NCI-H526 (cell line): ENCODE measurements around the gene PCDH9.

Experiments used
- DNase-seq, 2 experiments: peaks; one replicate each; lab custom pipeline; 2025; lab: John Stamatoyannopoulos, UW

PCDH9 gene

GRCh38 chr13:67229481-67230403, at the start of gene PCDH9:
Gene PCDH9 (minus strand): TSS chr13:67230336. CDS start chr13:67228440, 1,896 bp downstream.
- no peak for DNase-seq

- no peak for DNase-seq
Observed at GRCh38 chr13:67278235-67278634, 48.1 kb upstream of the PCDH9 start.

GRCh38 chr13:67277581-67277980, 47.4 kb upstream of the PCDH9 start:
- DNase-seq = no peak

- no peak for DNase-seq
Observed at GRCh38 chr13:67275351-67275960, 45.3 kb upstream of the PCDH9 start.

- DNase-seq = no peak
Observed at GRCh38 chr13:67273001-67273400, 42.9 kb upstream of the PCDH9 start.

- DNase-seq = no peak
Observed at GRCh38 chr13:67267136-67267535, 37.0 kb upstream of the PCDH9 start.

GRCh38 chr13:67259208-67259607, 29.1 kb upstream of the PCDH9 start:
- DNase-seq = no peak

- DNase-seq = no peak
Observed at GRCh38 chr13:67258482-67258881, 28.3 kb upstream of the PCDH9 start.

- DNase-seq = no peak
Observed at GRCh38 chr13:67238861-67239260, 8.7 kb upstream of the PCDH9 start.

- peak in 1 of 2 experiments; percentile 34 for DNase-seq
Observed at GRCh38 chr13:67238277-67238859, 8.2 kb upstream of the PCDH9 start.

GRCh38 chr13:67235265-67235664, 5.1 kb upstream of the PCDH9 start:
- DNase-seq = no peak

GRCh38 chr13:67232384-67232783, 2.2 kb upstream of the PCDH9 start:
- no peak for DNase-seq

- DNase-seq = peak in 1 of 2 experiments; percentile 28
Observed at GRCh38 chr13:67231289-67232000, 1.3 kb upstream of the PCDH9 start.

- peak; percentile 84 to 96 for DNase-seq
Observed at GRCh38 chr13:67230404-67231288, 510 bp upstream of the PCDH9 start.

GRCh38 chr13:67228916-67229315, 1.2 kb downstream of the PCDH9 start:
- no peak for DNase-seq

GRCh38 chr13:67228031-67228430, 2.1 kb downstream of the PCDH9 start:
- no peak for DNase-seq

GRCh38 chr13:67227131-67227983, 2.8 kb downstream of the PCDH9 start:
- no peak for DNase-seq

- DNase-seq = no peak
Observed at GRCh38 chr13:67226696-67227095, 3.4 kb downstream of the PCDH9 start.

GRCh38 chr13:67225252-67226159, 4.6 kb downstream of the PCDH9 start:
- DNase-seq = no peak
